ENCODE results near the gene CATSPERD.

CATSPERD gene

GRCh38 chr19:5782945-5783919, 62.8 kb downstream of the CATSPERD start:
- Histone ChIP-seq H3K4me1 (ENCODE audit: insufficient read depth, low read length) (no peaks in the 10 kb centered on the region), H3K9me3 (ENCODE audit: insufficient read depth, low read depth, low read length) (no peaks in the 10 kb centered on the region), H3K27me3 (ENCODE audit: insufficient read depth, low read length) (no peaks in the 10 kb centered on the region), H3K27ac (ENCODE audit: low read depth, low read length) (no peak overlapping the region), H3K9ac (ENCODE audit: low read depth, low read length) (no peak overlapping the region), H3K4me3 (ENCODE audit: low read length) (no peak overlapping the region), H3K36me3 (ENCODE audit: insufficient read depth, low read length) (peaks cover 41% of the 10 kb centered on the region)
- 91% methylated on average over 48 of the region's 48 CpGs for WGBS

- 95% methylated on average over 15 of the region's 15 CpGs for whole genome bisulfite sequencing
Measured at GRCh38 chr19:5784581-5785147, 64.2 kb downstream of the CATSPERD start, which contains the start of gene PRR22. Gene PRR22, minus strand, starts transcription at chr19:5784746. Its CDS starts 86 bp downstream, at chr19:5784660.

GRCh38 chr19:5785423-5785822, 65.0 kb downstream of the CATSPERD start:
- no peaks in the 10 kb centered on the region for H3K9me3 ChIP-seq (ENCODE audit: insufficient read depth, low read depth, low read length)
- no peak overlapping the region for H3K9ac ChIP-seq (ENCODE audit: low read depth, low read length)
- 96% methylated on average over 37 of the region's 37 CpGs for WGBS
- no peaks in the 10 kb centered on the region for H3K27me3 ChIP-seq (ENCODE audit: insufficient read depth, low read length)
- no peak overlapping the region for H3K4me3 ChIP-seq (ENCODE audit: low read length)
- no peak overlapping the region for H3K27ac ChIP-seq (ENCODE audit: low read depth, low read length)
- no peaks in the 10 kb centered on the region for H3K4me1 ChIP-seq (ENCODE audit: insufficient read depth, low read length)
- H3K36me3 ChIP-seq (ENCODE audit: insufficient read depth, low read length), result peaks cover 60% of the 10 kb centered on the region

More at GRCh38 chr19:5784581-5785147, 64.2 kb downstream of the CATSPERD start, which contains the start of gene PRR22:
- Histone ChIP-seq H3K9ac (ENCODE audit: low read depth, low read length) (no peak within 1 kb of the TSS), H3K9me3 (ENCODE audit: insufficient read depth, low read depth, low read length) (no peaks in the 10 kb centered on the region), H3K27me3 (ENCODE audit: insufficient read depth, low read length) (no peaks in the 10 kb centered on the region), H3K36me3 (ENCODE audit: insufficient read depth, low read length) (peaks cover 55% of the 10 kb centered on the region), H3K4me1 (ENCODE audit: insufficient read depth, low read length) (no peaks in the 10 kb centered on the region), H3K4me3 (ENCODE audit: low read length) (no peak within 1 kb of the TSS), H3K27ac (ENCODE audit: low read depth, low read length) (no peak within 1 kb of the TSS)

- WGBS, result 96% methylated on average over 44 of the region's 44 CpGs
- H3K9ac ChIP-seq (ENCODE audit: low read depth, low read length), result no peak overlapping the region
- no peaks in the 10 kb centered on the region for H3K4me1 ChIP-seq (ENCODE audit: insufficient read depth, low read length)
- H3K27ac ChIP-seq (ENCODE audit: low read depth, low read length), result no peak overlapping the region
- H3K9me3 ChIP-seq (ENCODE audit: insufficient read depth, low read depth, low read length), result no peaks in the 10 kb centered on the region
- no peaks in the 10 kb centered on the region for H3K27me3 ChIP-seq (ENCODE audit: insufficient read depth, low read length)
- H3K4me3 ChIP-seq (ENCODE audit: low read length), result no peak overlapping the region
- H3K36me3 ChIP-seq (ENCODE audit: insufficient read depth, low read length), result peaks cover 60% of the 10 kb centered on the region
Measured at GRCh38 chr19:5786593-5787408, 66.4 kb downstream of the CATSPERD start.

GRCh38 chr19:5787409-5788182, 67.2 kb downstream of the CATSPERD start:
- Histone ChIP-seq H3K27ac (ENCODE audit: low read depth, low read length) (no peak overlapping the region), H3K9ac (ENCODE audit: low read depth, low read length) (no peak overlapping the region), H3K36me3 (ENCODE audit: insufficient read depth, low read length) (peaks cover 60% of the 10 kb centered on the region), H3K4me1 (ENCODE audit: insufficient read depth, low read length) (no peaks in the 10 kb centered on the region), H3K4me3 (ENCODE audit: low read length) (no peak overlapping the region), H3K27me3 (ENCODE audit: insufficient read depth, low read length) (no peaks in the 10 kb centered on the region), H3K9me3 (ENCODE audit: insufficient read depth, low read depth, low read length) (no peaks in the 10 kb centered on the region)
- WGBS, result 96% methylated on average over 39 of the region's 39 CpGs

GRCh38 chr19:5788422-5788821, 68.0 kb downstream of the CATSPERD start:
- Histone ChIP-seq H3K4me1 (ENCODE audit: insufficient read depth, low read length) (no peaks in the 10 kb centered on the region), H3K9ac (ENCODE audit: low read depth, low read length) (no peak overlapping the region), H3K27me3 (ENCODE audit: insufficient read depth, low read length) (no peaks in the 10 kb centered on the region), H3K4me3 (ENCODE audit: low read length) (no peak overlapping the region), H3K27ac (ENCODE audit: low read depth, low read length) (no peak overlapping the region), H3K9me3 (ENCODE audit: insufficient read depth, low read depth, low read length) (no peaks in the 10 kb centered on the region), H3K36me3 (ENCODE audit: insufficient read depth, low read length) (peaks cover 60% of the 10 kb centered on the region)
- WGBS, result 95% methylated on average over 5 of the region's 5 CpGs

- WGBS, result 95% methylated on average over 39 of the region's 39 CpGs
- Histone ChIP-seq H3K36me3 (ENCODE audit: insufficient read depth, low read length) (peaks cover 56% of the 10 kb centered on the region), H3K9ac (ENCODE audit: low read depth, low read length) (no peak overlapping the region)
Measured at GRCh38 chr19:5789351-5789761, 68.9 kb downstream of the CATSPERD start.

GRCh38 chr19:5789886-5790558, 69.6 kb downstream of the CATSPERD start:
- H3K27me3 ChIP-seq (ENCODE audit: insufficient read depth, low read length), result no peaks in the 10 kb centered on the region
- H3K9me3 ChIP-seq (ENCODE audit: insufficient read depth, low read depth, low read length), result no peaks in the 10 kb centered on the region
- peaks cover 51% of the 10 kb centered on the region for H3K36me3 ChIP-seq (ENCODE audit: insufficient read depth, low read length)
- H3K9ac ChIP-seq (ENCODE audit: low read depth, low read length), result no peak overlapping the region
- H3K4me3 ChIP-seq (ENCODE audit: low read length), result peak overlapping the region; percentile 82
- WGBS, result 84% methylated on average over 26 of the region's 26 CpGs
- no peaks in the 10 kb centered on the region for H3K4me1 ChIP-seq (ENCODE audit: insufficient read depth, low read length)
- no peak overlapping the region for H3K27ac ChIP-seq (ENCODE audit: low read depth, low read length)

More at GRCh38 chr19:5789351-5789761, 68.9 kb downstream of the CATSPERD start:
- Histone ChIP-seq H3K9me3 (ENCODE audit: insufficient read depth, low read depth, low read length) (no peaks in the 10 kb centered on the region), H3K4me1 (ENCODE audit: insufficient read depth, low read length) (no peaks in the 10 kb centered on the region), H3K4me3 (ENCODE audit: low read length) (no peak overlapping the region), H3K27ac (ENCODE audit: low read depth, low read length) (no peak overlapping the region), H3K27me3 (ENCODE audit: insufficient read depth, low read length) (no peaks in the 10 kb centered on the region)

GRCh38 chr19:5790559-5791520, 70.4 kb downstream of the CATSPERD start, which contains the start of gene DUS3L:
Gene DUS3L, minus strand, starts transcription at chr19:5791163. Its CDS starts 22 bp downstream, at chr19:5791141.
- Histone ChIP-seq H3K4me3 (ENCODE audit: low read length) (peak within 1 kb of the TSS; percentile 82), H3K27ac (ENCODE audit: low read depth, low read length) (peak within 1 kb of the TSS; percentile 95), H3K36me3 (ENCODE audit: insufficient read depth, low read length) (peaks cover 43% of the 10 kb centered on the region), H3K27me3 (ENCODE audit: insufficient read depth, low read length) (no peaks in the 10 kb centered on the region), H3K9me3 (ENCODE audit: insufficient read depth, low read depth, low read length) (no peaks in the 10 kb centered on the region), H3K9ac (ENCODE audit: low read depth, low read length) (peak within 1 kb of the TSS; percentile 94), H3K4me1 (ENCODE audit: insufficient read depth, low read length) (no peaks in the 10 kb centered on the region)
- 12% methylated on average over 72 of the region's 72 CpGs for WGBS

Measured in HUES64 (cell line).